Hepatic stellate cell (primary cell): ENCODE data around the gene FARP1.
"Not testable (repeated sequence)": the region's sequence is repeated elsewhere in the genome, so short reads cannot be mapped to it uniquely, and the experiment has no call there.

Source experiments
- DNase-seq: peaks from one replicate; pipeline ENCODE4 v3.0.0; 2011; ENCODE audit warnings: low spot score

The FARP1 gene

GRCh38 chr13:98365302-98365701 lies 222.4 kb downstream of the FARP1 start:
- DNase-seq = no peak

- no peak for DNase-seq
Observed at GRCh38 chr13:98366010-98366409, 223.1 kb downstream of the FARP1 start.

DNA sequence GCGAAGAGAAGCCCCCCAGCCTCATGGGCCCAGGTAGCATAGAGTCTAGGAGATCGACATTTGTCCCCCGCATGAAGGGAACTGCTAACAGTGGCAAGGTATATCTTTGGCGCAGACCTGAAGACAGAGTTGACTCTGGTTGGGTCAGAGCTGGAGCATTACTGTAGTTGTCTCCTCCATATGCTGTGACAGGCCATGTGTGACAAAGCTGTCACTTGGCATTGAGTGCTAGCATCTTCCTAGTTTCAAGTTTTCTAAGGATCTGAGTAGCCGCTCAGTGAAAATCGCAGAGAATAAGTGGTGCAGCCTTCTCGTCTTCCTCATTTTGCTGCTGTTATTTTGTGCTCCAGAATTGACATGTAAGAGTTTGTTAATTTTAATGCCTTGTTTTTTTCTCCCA lies 223.5 kb downstream of the FARP1 start:
- no peak for DNase-seq

DNA sequence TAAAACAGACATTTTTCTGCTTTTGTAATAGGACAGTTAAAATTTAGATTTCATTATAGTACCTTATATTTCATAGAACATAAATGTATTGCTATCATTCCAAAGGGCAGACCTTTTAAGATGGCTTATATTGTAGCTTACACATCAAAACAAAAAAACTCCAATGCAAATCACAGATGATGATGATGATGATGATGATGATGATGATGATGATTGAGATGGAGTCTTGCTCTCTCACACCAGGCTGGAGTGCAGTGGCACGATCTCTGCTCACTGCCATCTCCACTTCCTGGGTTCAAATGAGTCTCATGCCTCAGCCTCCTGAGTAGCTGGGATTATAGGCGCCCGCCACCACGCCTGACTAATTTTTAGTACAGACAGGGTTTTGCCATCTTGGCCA lies 224.1 kb downstream of the FARP1 start:
- no peak for DNase-seq

GRCh38 chr13:98368019-98368418 lies 225.1 kb downstream of the FARP1 start:
- DNase-seq = no peak

DNA sequence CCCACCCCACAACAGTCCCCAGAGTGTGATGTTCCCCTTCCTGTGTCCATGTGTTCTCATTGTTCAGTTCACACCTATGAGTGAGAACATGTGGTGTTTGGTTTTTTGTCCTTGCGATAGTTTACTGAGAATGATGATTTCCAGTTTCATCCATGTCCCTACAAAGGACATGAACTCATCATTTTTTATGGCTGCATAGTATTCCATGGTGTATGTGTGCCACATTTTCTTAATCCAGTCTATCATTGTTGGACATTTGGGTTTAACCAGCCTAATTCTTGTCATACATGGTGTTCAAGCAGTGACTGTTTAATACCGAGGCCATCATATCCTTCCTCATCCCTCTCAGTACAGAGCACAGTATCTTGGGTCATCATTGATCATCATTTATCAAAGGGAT lies 226.6 kb downstream of the FARP1 start:
- DNase-seq = not testable (repeated sequence)

- no peak for DNase-seq
Observed at GRCh38 chr13:98370261-98370660, 227.4 kb downstream of the FARP1 start.

DNA sequence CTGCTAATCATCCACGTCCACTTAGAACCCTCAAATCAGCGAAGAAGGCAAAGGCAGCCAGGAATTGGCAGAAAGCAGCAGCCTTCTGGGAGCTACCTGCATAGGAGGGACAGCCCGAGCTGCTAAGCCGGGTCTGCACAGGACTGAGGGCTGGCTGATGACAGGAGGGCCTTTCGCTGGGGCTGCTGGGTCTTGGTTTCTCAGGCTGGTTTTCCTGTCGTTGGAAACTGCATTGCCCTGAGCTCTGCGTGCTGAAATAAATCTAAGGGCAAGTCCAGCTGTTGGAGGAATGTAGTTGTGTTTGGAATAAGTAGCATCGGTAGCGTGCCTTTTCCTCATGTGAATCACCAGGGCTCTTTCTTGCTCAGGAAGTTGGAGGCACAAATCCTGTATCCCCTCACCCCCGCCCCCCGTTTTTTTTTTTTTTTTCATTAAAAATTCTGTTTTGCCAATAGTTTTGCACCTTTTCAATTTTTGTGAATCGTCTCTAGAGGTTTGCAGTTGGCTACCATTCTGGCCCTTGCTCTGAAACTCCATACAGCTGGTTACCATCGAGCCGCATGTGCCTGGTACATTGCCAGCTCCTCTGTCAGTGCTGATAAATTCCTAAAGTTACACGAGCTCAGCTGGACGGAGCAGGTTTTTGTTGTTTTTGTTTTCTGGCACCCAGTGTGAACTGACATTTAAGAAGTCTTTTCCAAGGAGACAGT lies 228.1 kb downstream of the FARP1 start:
- DNase-seq = peak; percentile 79

DNA sequence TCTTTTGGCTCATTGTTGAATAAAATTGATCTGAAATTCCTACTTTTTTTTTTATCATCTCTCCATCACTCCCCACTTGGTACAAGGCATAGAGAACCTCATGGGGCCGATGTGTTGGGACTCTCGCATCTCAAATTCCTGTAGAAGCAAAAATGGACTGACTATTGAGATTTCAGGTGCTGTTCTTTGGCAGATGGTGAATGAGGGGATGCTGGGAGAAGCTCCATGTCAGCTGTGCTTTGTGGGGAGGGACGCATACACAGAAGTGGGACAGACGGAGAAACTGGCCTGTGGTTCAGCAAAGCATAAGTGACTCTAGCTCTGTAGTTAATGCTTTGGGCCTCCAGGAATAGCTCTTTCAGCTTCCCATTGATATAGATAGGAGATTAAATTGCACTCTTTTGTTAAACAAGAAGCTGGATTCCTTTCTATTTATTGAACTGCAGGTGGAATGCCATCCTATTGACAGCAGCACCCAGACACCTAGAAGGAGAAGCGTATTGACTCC lies 228.7 kb downstream of the FARP1 start:
- no peak for DNase-seq

GRCh38 chr13:98372876-98373275 lies 230.0 kb downstream of the FARP1 start:
- DNase-seq = no peak

GRCh38 chr13:98374750-98375149 lies 231.9 kb downstream of the FARP1 start:
- DNase-seq = no peak

DNA sequence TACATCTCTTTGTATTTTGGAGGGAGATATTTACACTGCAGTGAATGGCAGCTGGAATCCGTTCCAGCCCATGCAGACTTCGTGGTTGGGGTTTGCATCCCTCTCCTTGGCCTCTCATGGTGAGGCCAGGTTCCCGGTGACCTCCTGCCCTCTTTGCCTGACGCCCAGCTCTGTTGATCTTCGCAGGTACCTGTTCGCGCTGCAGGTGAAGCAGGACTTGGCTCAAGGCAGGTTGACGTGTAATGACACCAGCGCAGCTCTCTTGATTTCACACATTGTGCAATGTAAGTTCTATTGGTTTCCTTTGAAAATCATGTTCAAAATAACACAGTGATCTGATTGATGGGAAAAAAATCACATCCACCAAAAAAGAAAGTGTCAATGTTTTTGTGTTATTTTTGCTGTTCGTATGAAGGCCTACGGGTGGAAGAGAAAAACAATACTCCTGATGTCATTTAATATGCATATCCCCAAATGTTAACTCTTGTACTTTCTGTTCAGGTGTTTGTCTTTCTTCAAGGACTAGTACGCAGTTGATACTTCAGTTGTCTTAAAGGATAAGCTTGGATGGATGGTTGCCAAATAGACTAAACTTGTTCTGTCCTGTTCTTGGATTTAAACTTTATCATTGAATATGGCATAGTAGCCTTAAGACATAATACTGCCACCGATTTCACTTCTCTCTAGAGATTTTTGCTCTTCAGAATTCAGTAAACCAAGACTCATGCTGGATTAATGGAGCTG lies 234.9 kb downstream of the FARP1 start:
- no peak for DNase-seq

DNA sequence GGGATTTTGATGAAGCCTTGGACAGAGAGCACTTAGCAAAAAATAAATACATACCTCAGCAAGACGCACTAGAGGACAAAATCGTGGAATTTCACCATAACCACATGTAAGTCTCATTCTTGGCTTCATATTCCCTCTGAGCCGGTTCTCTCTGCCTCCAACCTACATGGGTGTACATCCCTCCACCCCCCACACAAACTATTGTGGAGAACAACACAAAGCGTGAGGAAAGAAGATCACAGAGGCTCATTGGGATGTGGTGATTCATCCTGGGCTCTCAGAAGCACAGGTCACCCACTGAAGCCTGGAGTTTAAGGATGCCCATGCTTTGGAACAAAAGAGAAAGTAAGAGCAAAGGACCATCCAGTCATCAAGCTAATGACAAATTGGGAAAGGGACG lies 241.8 kb downstream of the FARP1 start:
- peak; percentile 40 for DNase-seq

DNA sequence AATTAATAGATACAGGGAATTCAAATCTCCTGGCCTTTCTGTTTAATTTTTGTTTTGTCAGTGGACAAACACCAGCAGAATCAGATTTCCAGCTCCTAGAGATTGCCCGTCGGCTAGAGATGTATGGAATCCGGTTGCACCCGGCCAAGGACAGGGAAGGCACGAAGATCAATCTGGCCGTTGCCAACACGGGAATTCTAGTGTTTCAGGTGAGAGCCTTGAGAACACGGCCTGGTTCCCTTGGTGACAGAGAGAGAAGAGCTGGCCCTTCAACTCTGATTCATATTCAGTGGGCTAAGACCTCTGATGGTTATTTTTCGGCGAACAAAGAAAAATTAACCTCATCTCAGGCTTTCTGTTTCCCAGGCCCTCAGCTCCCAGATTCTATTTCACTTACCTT lies 242.7 kb downstream of the FARP1 start:
- no peak for DNase-seq

- no peak for DNase-seq
Observed at GRCh38 chr13:98386637-98387036, 243.7 kb downstream of the FARP1 start.

- no peak for DNase-seq
Observed at GRCh38 chr13:98389319-98389718, 246.4 kb downstream of the FARP1 start.

GRCh38 chr13:98390086-98390715 lies 247.3 kb downstream of the FARP1 start:
- no peak for DNase-seq

- no peak for DNase-seq
Observed at GRCh38 chr13:98393873-98394272, 251.0 kb downstream of the FARP1 start.

DNA sequence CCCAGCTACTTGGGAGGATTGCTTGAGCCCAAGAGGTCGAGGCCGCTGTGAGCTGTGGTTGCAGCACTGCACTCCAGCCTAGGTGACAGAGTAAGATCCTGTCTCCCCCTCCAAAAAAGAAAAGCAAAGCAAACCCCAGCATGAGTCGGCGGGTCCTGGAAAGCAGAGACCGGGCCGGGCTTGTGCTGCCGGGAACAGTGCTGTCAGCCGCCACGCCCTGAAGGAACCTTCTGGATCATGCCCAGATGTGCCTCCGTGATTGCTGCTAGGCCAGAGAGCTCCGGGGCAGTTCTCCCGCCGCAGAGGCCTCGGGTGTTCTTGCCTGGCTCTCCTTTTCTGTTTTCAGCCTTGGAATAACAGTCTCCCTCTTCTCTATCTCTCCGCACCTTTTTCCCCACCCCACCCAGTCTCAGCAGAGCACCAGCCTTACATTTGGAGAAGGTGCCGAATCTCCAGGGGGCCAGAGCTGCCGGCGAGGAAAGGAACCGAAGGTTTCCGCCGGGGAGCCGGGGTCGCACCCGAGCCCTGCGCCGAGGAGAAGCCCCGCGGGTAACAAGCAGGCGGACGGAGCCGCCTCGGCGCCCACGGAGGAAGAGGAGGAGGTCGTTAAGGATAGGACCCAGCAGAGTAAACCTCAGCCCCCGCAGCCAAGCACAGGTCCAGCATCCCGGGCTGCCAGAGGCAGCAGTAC lies 252.1 kb downstream of the FARP1 start:
- DNase-seq = no peak

- DNase-seq = no peak
Observed at GRCh38 chr13:98396071-98396710, 253.3 kb downstream of the FARP1 start.

GRCh38 chr13:98397221-98397620 lies 254.3 kb downstream of the FARP1 start:
- DNase-seq = peak; percentile 19

DNA sequence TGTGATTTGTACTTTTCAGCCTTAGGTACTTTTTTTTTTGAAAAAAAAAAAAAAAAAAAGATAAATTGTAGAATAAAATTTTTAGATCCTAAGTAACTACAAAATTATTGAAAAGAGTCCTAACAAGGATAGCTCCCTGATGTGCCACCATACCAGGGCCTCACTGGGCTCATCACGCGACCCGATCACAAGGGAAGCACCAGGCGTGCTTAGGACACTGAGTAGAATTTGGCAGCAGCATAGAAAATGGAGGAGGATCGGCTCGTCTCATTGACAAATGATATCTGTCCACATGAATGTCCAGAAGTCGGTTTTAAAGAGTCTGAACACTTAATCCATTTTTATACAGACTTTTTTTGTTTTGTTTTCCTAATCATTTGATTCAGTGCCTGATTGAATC lies 255.0 kb downstream of the FARP1 start:
- no peak for DNase-seq
